Activated CD4-positive, alpha-beta T cell treated with anti-CD3 and anti-CD28 coated beads, Interleukin-2, amount 10 ng/mL, durations not matched to agents 7 days and 5 days (primary cell): ENCODE results near the gene CD19. TPM values are rescaled to one million over a fixed set of nuclear protein-coding genes. Genes with fewer than 3 reads are reported as not detected.

Source experiments
- CTCF ChIA-PET: fragments of 350-600 bp; sonication (Branson Sonifier 250); formaldehyde crosslinking; loops from one replicate; lab custom pipeline; 2021; ENCODE audit warnings: antibody characterized with exemption; lab: Charles Lee
- POLR2A ChIA-PET: fragments of 350-600 bp; sonication (Branson Sonifier 250); formaldehyde crosslinking; loops from one replicate; lab custom pipeline; 2021; ENCODE audit warnings: antibody characterized with exemption; lab: Charles Lee
- DNase-seq: peaks from one replicate; pipeline ENCODE4 v3.0.0-alpha.2; 2020
- H3K27ac Mint-ChIP-seq: one replicate; pipeline ENCODE4 v1.8.0; 2021; ENCODE audit warnings: mild to moderate bottlenecking, moderate library complexity, mixed read lengths
- H3K27me3 Mint-ChIP-seq: one replicate; pipeline ENCODE4 v1.8.0; 2021; ENCODE audit warnings: mixed read lengths
- H3K36me3 Mint-ChIP-seq: one replicate; pipeline ENCODE4 v1.8.0; 2021; ENCODE audit warnings: low read depth, mixed read lengths
- H3K4me1 Mint-ChIP-seq: one replicate; pipeline ENCODE4 v1.8.0; 2021; ENCODE audit warnings: mixed read lengths
- H3K4me3 Mint-ChIP-seq: one replicate; pipeline ENCODE4 v1.8.0; 2021; ENCODE audit warnings: mild to moderate bottlenecking, moderate library complexity, mixed read lengths
- H3K9me3 Mint-ChIP-seq: one replicate; pipeline ENCODE4 v1.8.0; 2021; ENCODE audit warnings: mixed read lengths
- total RNA-seq, 2 experiments: library from RNA; stranded (reverse); gene quantifications; one replicate each; pipeline ENCODE4 v1.2.3, GENCODE V29; 2021

CD19 gene
- total RNA-seq, 2 experiments from 2014 or later = 0.12 TPM; not detected in 1

DNA sequence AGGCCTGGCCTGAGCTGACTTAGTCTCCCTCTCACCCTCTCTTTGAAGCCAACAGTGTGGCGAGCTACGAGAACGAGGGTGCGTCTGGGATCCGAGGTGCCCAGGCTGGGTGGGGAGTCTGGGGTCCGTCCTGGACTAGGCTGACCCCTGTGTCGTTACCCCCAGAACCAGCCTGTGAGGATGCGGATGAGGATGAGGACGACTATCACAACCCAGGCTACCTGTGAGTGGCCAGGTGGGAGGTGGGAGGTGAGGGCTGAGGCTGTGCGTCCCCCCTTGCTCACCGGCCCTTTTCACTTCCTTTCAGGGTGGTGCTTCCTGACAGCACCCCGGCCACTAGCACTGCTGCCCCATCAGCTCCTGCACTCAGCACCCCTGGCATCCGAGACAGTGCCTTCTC, 54.7 kb downstream of the CD19 start:
- Mint-ChIP-seq H3K27ac (peak overlapping the region; percentile 97), H3K9me3 (peaks cover 12% of the 10 kb centered on the region), H3K4me3 (peak overlapping the region; percentile 100), H3K27me3 (no peaks in the 10 kb centered on the region), H3K4me1 (peaks cover 63% of the 10 kb centered on the region), H3K36me3 (peaks cover 90% of the 10 kb centered on the region)
- ChIA-PET POLR2A (no interaction called here), CTCF (interaction anchor here (0.7 to 2.1 kb wide), 6 partner anchors 8 to 129 kb away, joined by 3 to 6 read pairs (median 3); partner anchors contain the start of gene SPNS1)
- DNase-seq = no peak

DNA sequence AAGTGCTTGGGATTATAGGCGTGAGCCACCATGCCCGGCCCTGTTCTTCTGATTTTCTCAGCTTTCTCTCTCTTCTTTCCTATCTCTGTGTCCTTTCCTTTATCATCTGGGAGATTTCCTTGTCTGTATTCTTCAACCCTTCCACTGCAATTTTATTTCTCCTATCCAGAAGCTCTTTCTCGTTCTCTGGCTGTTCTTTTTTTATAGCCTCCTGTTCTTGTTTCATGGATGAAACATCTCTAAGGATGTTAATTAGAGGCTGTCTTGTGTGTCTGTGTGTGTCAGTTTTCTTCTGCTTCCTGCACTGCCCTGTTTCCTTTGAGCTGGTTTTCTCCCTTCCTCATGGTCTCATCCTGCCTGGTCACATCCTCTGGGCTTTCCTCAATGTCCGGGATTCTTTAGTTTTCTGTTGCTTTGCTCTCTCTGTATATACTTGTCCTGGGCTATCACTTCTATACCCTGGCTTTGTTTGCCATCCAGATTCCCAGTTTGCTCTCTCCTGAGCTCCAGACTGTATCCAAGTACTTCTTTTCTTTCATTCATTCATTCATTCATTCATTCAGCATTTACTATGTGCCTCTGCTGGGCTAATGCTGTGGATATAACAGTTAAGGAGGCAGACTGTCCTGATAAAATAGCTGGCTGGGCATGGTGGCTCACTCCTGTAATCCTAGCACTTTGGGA, 55.5 kb downstream of the CD19 start:
- H3K36me3 Mint-ChIP-seq = peaks cover 86% of the 10 kb centered on the region
- peak overlapping the region; percentile 97 for H3K27ac Mint-ChIP-seq
- DNase-seq = no peak
- ChIA-PET CTCF (interaction anchor here (0.7 to 2.1 kb wide), 7 partner anchors 9 to 128 kb away, joined by 3 to 14 read pairs (median 3); partner anchors contain the start of gene SPNS1), POLR2A (interaction anchor here (0.6 kb wide), 1 partner anchor 43 kb away, joined by 4 read pairs; no protein-coding TSS in a partner anchor)
- H3K9me3 Mint-ChIP-seq = peaks cover 6% of the 10 kb centered on the region
- peak overlapping the region; percentile 100 for H3K4me3 Mint-ChIP-seq
- no peaks in the 10 kb centered on the region for H3K27me3 Mint-ChIP-seq
- peaks cover 65% of the 10 kb centered on the region for H3K4me1 Mint-ChIP-seq

Other genes with a start within 250 kb of the CD19 start
- 100 to 1,000 TPM; 430 to 457 TPM for gene EIF3C, start 220.5 kb upstream of the CD19 start, total RNA-seq
- 1 to 10 TPM; 2.5 to 2.6 TPM for gene NPIPB9, start 180.2 kb upstream of the CD19 start, total RNA-seq
- 100 to 1,000 TPM; 257 to 265 TPM for gene ATXN2L, start 109.0 kb upstream of the CD19 start, total RNA-seq
- gene TUFM, start 85.6 kb upstream of the CD19 start, total RNA-seq = 100 to 1,000 TPM; 105 to 125 TPM
- gene SH2B1, start 68.1 kb upstream of the CD19 start, total RNA-seq = 10 to 100 TPM; 62.6 to 66.6 TPM
- gene ATP2A1, start 53.5 kb upstream of the CD19 start, total RNA-seq = 1 to 10 TPM; 1.3 to 2.7 TPM
- 10 to 100 TPM; 16.8 to 21.1 TPM for gene RABEP2, start 6.7 kb upstream of the CD19 start, total RNA-seq
- gene NFATC2IP, start 19.0 kb downstream of the CD19 start, total RNA-seq = 100 to 1,000 TPM; 114 to 130 TPM
- 10 to 100 TPM; 24.8 to 26.1 TPM for gene SPNS1, start 42.8 kb downstream of the CD19 start, total RNA-seq
- gene LAT, start 53.1 kb downstream of the CD19 start, total RNA-seq = 100 to 1,000 TPM; 365 to 379 TPM